Hepatic stellate cell (primary cell): Measurements from ENCODE around the gene KLK2.
A peak's percentile ranks its signal among the peaks of the same experiment; 100 is the strongest.
"Not testable (repeated sequence)": the region's sequence is repeated elsewhere in the genome, so short reads cannot be mapped to it uniquely, and the experiment has no call there.

Experiments used
- DNase-seq: peaks from one replicate; pipeline ENCODE4 v3.0.0; 2011; ENCODE audit warnings: low spot score

Gene KLK2

DNA sequence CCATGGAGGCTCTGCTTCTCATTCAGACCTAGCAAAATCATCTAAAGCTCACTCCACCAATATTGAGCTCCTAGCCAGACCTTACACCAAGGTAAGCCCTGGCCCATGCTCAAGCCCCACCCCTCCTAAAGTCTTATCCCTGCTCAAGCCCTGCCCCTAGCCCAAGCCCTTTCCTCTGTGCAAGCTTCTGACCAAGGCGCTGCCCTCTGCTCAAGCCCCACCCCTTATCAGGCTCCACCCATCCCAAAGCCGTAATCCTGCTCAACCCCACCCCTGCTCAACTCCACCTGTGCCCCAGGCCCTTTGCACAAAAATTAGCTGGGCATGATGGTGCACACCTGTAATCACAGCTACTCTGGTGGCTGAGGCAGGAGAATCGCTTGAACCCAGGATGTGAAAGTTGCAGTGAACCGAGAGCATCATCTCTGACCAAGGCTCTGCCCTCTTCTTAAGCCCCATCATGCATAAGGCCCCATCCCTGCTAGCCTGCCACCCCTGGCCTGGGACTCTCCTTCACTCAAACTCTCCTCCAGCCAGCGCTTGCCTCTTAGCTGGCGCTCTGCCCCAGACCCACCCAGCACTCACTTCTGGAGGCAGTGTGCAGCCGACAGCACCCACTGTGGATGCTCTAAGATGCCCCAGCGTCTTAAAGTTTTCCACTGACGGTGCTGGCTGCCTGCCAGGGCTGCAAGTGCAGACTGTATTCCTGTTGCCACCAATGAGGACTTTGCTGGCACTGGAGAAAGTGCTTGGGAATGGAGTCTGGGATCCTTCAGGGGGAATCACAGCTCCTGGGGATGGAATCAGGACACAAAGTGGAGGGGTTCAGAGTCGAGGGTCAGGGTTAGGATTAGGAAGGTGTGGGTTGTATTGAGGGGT is 21.5 kb downstream of the KLK2 start:
- no peak for DNase-seq

DNA sequence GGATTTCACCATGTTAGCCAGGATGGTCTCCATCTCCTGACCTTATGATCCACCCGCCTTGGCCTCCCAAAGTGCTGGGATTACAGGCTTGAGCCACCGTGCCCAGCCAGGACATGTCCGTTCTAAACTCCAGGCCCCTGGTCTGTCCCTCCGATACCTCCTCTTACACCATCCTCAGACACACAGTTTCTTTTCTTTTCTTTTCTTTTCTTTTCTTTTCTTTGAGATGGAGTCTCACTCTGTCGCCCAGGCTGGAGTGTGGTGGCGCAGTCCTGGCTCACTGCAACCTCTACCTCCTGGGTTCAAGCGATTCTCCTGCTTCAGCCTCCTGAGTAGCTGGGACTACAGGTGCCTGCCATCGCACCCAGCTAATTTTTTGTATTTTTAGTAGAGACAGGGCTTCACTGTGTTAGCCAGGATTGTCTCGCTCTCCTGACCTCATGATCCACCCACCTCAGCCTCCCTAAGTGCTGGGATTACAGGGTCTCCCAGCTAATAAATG is 22.9 kb downstream of the KLK2 start:
- not testable (repeated sequence) for DNase-seq

GRCh38 chr19:50896591-50897190 is 23.5 kb downstream of the KLK2 start:
- DNase-seq: no peak

GRCh38 chr19:50897191-50897607 is 24.0 kb downstream of the KLK2 start:
- no peak for DNase-seq

- no peak for DNase-seq
These were observed 24.4 kb downstream of the KLK2 start for GRCh38 chr19:50897612-50898011.

- DNase-seq: no peak
These were observed 24.8 kb downstream of the KLK2 start for GRCh38 chr19:50898018-50898417.

DNA sequence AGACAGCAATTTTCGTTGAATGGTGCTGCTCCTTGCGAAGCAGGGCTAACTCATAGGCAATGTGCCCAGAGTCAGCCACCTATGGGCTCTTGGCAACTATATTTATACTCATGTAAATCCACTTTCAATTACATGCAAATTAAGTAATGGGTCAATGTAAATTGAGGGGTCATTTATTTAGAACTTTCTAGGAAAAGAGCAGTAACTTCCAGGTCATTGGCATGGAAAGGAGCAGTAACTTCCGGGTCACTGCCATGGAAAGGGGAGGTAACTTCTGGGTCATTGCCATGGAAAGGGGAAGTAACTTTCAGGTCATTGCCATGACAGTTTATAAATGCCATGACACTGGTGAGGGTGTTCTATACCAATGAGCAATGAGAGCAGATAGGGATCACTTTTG is 26.3 kb downstream of the KLK2 start:
- DNase-seq: no peak

DNA sequence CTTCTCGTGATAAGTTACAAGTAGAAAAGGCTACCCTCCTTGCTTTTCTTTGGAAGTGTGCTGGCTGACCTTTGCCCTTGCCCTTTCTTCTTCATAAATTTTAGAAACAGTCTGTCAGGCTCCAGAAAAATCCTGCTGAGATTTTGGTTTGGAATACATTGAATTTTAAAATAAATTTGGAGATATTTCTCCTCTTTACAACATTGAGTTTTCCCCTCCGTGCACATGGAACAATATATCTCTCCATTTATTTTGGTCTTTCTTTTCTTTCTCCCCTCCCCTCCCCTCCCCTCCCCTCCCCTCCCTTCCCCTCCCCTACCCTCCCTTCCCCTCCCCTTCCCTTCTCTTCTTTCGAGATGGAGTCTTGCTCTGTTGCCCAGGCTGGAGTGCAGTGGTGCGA is 29.4 kb downstream of the KLK2 start:
- DNase-seq: no peak

GRCh38 chr19:50906217-50906616 is 33.0 kb downstream of the KLK2 start:
- DNase-seq: no peak

- DNase-seq: no peak
These were observed 35.1 kb downstream of the KLK2 start for GRCh38 chr19:50908336-50908735.

GRCh38 chr19:50909240-50910070 is 36.2 kb downstream of the KLK2 start:
- no peak for DNase-seq

DNA sequence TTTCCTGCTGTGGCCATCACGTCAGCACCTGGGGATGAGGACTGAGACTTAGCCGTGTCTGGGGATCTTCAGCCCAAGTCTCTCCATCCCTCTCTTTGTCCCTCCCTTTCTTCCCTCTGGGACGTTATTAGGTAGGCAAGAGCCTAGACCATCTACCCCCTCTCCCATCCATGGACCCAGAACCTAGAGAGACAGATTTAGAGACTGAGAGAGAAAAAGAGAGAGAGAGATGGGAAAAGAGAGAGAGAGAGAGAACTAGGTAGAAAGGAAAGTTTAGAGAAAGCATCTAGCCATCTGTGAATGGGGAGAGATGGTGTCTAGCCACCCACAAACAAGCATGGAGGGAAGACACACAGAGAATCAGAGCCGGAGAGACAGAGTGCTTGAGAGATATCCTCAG is 37.5 kb downstream of the KLK2 start:
- DNase-seq: no peak

DNA sequence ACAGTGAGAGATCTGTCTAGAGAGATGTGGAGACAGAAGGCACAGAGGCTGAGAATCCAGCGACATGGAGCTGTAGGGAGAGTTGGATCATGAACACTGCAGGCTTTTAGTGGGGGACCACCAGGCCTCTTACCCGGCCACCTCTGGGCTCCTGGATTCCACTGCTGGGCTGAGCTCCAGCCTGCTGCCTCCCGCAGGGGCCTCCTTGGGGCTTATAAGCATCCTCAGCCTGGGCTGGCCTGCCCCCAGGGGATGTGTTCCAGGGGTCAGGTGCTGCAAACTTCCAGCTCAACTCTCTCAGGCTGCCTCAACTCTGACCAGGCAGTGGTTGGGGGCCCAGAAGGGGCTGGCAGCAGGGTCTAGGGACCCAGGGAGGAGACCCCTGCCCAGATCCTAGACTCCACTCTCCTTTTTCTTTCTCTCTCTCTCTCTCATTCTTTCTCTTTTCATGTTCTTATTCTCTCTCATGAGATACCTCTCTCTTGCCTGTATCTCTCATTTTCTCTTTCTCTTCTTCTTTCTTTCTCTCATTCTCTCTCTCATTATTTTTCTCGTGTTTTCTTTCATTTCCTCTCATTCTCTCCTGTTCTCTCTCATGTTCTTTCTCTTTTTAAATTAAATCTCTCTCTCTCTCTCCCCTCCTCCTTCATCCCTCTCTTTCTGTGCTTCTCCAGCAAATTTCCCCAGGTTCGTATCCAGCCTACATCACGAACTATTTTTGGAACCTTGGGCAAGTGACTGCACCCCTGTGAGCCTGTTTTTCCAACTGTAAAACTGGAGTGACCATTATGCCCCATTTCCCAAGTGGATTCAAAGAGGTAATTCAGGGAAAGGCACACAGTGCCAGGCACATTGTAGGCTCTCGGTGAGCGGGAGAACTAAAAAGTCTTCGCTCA is 38.2 kb downstream of the KLK2 start, which contains the start of gene KLK4:
Gene KLK4 (minus strand): TSS at position 190 of the 896 bp plus-strand sequence. CDS start 657 bp downstream, outside the sequence.
- no peak for DNase-seq

- no peak for DNase-seq
These were observed 38.9 kb downstream of the KLK2 start for GRCh38 chr19:50912102-50912599.

DNA sequence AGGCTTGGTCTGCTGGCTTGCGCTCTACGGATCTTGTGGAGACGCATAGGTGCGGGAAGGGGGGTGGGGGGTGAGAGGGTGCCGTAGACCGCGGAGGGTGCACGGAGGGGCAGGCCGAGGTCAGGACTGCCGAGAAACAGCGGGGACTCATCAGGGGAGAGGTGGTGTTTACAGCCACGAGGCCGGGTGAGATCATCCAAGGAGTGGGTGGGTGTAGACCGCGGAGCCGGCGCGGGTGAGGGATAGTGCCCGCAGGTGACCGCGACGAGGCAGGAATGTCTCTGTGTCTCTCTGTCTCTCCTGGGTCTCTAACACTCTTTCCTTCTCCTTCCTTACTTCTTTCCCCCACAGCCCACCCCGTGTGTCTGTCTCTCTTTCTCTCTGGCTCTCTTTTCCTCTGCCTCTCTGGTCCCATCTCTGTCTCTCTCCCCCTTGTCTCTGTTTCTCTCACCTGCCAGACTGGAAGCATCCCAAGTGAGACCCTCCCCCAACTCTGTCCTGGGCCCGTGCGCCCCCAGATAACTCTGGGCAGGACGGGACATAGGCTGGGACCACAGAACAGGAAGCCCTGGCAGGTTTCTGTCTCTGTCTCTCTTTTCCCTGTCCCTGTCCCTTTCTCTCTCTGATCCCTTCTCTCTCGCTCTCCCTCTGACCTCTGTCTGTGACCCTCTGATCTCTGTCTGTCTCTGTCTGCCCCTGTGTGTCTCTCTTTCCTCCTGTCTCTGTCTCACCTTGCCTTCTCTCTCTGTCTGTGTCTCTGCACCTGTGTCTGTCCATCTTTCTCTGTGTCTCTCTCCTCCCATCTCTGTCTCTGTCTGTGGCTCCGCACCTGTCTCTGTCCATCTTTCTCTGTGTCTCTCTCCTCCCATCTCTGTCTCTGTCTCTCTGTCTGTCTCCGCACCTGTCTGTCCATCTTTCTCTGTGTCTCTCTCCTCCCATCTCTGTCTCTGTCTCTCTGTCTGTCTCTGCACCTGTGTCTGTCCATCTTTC is 39.8 kb downstream of the KLK2 start:
- DNase-seq: no peak

DNA sequence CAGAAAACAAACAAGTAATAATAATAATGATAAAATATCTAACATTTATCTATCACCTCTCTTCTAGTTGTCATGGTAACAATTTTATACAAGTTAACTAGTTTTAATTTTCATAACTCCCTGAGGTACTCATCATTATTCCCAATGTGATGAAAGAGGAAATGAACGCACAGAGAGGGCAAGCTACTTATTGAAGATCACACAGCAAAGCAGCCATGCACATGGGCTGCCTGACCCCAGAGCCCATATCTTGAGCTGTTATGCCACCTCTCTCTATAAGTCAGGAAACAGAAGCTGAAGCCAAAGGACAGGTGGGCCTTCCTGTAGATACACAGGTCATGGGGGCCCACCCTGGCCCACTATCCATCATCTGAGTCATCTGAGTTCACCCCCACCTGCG is 42.8 kb downstream of the KLK2 start:
- no peak for DNase-seq

- DNase-seq: no peak
These were observed 48.4 kb downstream of the KLK2 start for GRCh38 chr19:50921426-50922316.

- DNase-seq: peak; percentile 80
These were observed 49.1 kb downstream of the KLK2 start for GRCh38 chr19:50922317-50922853.

GRCh38 chr19:50924586-50924985 is 51.3 kb downstream of the KLK2 start:
- no peak for DNase-seq
